ENCODE results near the gene CNTD1.

DNA sequence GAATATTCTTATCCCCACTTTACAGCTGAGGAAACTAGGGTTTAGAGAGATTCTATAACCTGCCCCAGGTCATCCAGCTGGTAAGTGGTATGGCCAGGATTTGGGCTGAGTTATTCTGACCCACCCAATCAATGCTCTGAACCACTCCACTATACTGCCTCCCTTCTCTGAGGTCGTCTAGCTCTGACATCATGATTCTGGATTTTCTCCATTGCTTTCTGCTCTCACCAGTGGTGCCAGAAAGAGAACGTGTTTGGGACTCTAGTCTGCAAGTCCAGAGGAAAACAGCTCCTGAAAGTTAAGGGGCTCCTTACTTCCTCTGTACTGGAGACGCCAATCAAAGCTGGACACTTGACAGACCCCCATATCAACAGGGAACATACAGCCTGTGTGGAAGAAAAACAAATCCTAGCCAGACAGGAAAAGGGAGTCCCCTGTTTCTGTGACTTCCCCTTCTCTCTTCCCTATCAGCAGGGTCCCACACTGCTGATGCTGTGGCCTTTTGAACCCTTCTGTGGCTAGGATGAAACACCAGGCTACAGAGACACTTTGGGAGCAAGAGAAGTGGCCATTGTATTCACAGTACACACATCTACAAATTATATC, 47.8 kb upstream of the CNTD1 start:
- TF ChIP-seq, protein P1, sequence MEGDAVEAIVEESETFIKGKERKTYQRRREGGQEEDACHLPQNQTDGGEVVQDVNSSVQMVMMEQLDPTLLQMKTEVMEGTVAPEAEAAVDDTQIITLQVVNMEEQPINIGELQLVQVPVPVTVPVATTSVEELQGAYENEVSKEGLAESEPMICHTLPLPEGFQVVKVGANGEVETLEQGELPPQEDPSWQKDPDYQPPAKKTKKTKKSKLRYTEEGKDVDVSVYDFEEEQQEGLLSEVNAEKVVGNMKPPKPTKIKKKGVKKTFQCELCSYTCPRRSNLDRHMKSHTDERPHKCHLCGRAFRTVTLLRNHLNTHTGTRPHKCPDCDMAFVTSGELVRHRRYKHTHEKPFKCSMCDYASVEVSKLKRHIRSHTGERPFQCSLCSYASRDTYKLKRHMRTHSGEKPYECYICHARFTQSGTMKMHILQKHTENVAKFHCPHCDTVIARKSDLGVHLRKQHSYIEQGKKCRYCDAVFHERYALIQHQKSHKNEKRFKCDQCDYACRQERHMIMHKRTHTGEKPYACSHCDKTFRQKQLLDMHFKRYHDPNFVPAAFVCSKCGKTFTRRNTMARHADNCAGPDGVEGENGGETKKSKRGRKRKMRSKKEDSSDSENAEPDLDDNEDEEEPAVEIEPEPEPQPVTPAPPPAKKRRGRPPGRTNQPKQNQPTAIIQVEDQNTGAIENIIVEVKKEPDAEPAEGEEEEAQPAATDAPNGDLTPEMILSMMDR (IDR thresholded peaks at IDR 0.05), result no peak
- TF ChIP-seq, protein P2, sequence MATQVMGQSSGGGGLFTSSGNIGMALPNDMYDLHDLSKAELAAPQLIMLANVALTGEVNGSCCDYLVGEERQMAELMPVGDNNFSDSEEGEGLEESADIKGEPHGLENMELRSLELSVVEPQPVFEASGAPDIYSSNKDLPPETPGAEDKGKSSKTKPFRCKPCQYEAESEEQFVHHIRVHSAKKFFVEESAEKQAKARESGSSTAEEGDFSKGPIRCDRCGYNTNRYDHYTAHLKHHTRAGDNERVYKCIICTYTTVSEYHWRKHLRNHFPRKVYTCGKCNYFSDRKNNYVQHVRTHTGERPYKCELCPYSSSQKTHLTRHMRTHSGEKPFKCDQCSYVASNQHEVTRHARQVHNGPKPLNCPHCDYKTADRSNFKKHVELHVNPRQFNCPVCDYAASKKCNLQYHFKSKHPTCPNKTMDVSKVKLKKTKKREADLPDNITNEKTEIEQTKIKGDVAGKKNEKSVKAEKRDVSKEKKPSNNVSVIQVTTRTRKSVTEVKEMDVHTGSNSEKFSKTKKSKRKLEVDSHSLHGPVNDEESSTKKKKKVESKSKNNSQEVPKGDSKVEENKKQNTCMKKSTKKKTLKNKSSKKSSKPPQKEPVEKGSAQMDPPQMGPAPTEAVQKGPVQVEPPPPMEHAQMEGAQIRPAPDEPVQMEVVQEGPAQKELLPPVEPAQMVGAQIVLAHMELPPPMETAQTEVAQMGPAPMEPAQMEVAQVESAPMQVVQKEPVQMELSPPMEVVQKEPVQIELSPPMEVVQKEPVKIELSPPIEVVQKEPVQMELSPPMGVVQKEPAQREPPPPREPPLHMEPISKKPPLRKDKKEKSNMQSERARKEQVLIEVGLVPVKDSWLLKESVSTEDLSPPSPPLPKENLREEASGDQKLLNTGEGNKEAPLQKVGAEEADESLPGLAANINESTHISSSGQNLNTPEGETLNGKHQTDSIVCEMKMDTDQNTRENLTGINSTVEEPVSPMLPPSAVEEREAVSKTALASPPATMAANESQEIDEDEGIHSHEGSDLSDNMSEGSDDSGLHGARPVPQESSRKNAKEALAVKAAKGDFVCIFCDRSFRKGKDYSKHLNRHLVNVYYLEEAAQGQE (IDR thresholded peaks at IDR 0.05; ENCODE audit: insufficient read depth in 1 of 2, low read depth in 2 of 2, low read length in 1 of 2), result no peak
- TF ChIP-seq SIN3A (IDR thresholded peaks at IDR 0.05; ENCODE audit: borderline replicate concordance, insufficient read depth, low read depth, low read length) (no peak), POLR2AphosphoS5 (IDR thresholded peaks at IDR 0.05; ENCODE audit: low read depth, low read length) (no peak), TCF7L2 (IDR thresholded peaks at IDR 0.05; ENCODE audit: low read depth, low read length) (no peak)
